ENCODE results near the gene CD3G.

GRCh38 chr11:118401151-118401879 is 57.2 kb downstream of the CD3G start, which contains the start of gene ATP5MG:
- TF ChIP-seq, protein P1, sequence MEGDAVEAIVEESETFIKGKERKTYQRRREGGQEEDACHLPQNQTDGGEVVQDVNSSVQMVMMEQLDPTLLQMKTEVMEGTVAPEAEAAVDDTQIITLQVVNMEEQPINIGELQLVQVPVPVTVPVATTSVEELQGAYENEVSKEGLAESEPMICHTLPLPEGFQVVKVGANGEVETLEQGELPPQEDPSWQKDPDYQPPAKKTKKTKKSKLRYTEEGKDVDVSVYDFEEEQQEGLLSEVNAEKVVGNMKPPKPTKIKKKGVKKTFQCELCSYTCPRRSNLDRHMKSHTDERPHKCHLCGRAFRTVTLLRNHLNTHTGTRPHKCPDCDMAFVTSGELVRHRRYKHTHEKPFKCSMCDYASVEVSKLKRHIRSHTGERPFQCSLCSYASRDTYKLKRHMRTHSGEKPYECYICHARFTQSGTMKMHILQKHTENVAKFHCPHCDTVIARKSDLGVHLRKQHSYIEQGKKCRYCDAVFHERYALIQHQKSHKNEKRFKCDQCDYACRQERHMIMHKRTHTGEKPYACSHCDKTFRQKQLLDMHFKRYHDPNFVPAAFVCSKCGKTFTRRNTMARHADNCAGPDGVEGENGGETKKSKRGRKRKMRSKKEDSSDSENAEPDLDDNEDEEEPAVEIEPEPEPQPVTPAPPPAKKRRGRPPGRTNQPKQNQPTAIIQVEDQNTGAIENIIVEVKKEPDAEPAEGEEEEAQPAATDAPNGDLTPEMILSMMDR (IDR thresholded peaks at IDR 0.05), result no peak
- peak; percentile 31 for TF ChIP-seq POLR2A (IDR thresholded peaks at IDR 0.05)

Data from ovary (tissue), 3 donors.